Adrenal gland (tissue), 5 donors: ENCODE measurements around the gene RPS27.

Experiments used
- CTCF ChIP-seq, 6 experiments: fragments of 450-650 bp in 4 of 6; fragments of 200-600 bp in 2 of 6; sonication (generic) in 1 of 6; IDR thresholded peaks; 1 replicate in 5 of 6; 2 replicates in 1 of 6; pipeline versions ENCODE4 v1.5.1 to v1.8.0; 2016 to 2021; ENCODE audit warnings: antibody characterized with exemption in 6 of 6, mild to moderate bottlenecking in 2 of 6, moderate library complexity in 1 of 6
- POLR2A ChIP-seq, 2 donors: fragments of 450-650 bp; IDR thresholded peaks; one replicate each; pipeline ENCODE4 v1.6.1; 2017; ENCODE audit warnings: antibody characterized with exemption in 2 of 2, mild to moderate bottlenecking in 2 of 2, moderate library complexity in 1 of 2
- donor health status: DM: no; HTN: no; CAD: no.

GRCh38 chr1:153995202-153995601, 4.6 kb downstream of the RPS27 start:
- no peak for TF ChIP-seq CTCF (IDR thresholded peaks at IDR 0.05)
- no peak for TF ChIP-seq POLR2A (IDR thresholded peaks at IDR 0.05)
